Measurements from ENCODE around the gene REPIN1.

DNA sequence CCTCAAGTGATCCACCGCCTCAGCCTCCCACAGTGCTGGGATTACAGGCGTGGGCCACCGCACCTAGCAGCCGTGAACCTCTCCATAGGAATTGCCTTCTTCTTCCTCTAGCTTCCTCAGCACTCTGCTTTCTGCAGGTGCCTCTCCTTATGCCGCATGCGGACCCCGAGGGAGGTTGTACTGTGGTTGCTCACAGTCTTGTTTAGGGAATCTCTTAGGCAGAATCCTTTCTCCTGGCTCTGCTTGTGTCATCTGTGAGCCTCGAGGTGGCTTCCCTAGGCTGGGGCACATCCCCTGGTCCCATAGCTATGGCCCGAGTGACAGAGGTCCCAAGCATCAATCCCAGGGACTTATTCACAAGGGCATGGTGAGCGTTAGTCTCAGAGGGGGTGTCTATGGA is 48.6 kb downstream of the REPIN1 start:
- TF ChIP-seq CTCF (IDR thresholded peaks at IDR 0.05) = no peak
- no peak for TF ChIP-seq POLR2A (IDR thresholded peaks at IDR 0.05)
